ENCODE measurements around the gene COL4A2.
"Not testable (repeated sequence)": the region's sequence is repeated elsewhere in the genome, so short reads cannot be mapped to it uniquely, and the experiment has no call there.

Gene COL4A2

GRCh38 chr13:110309661-110310524 is 2.8 kb downstream of the COL4A2 start:
- Histone ChIP-seq H3K4me3 (no peak overlapping the region), H3K27ac (no peak overlapping the region), H3K9me3 (ENCODE audit: low read depth, low read length) (no peaks in the 10 kb centered on the region), H3K9ac (ENCODE audit: insufficient read length) (no peak overlapping the region), H3K36me3 (ENCODE audit: insufficient read depth, low read length) (peaks cover 7% of the 10 kb centered on the region)
- TF ChIP-seq POLR2AphosphoS5 (IDR thresholded peaks at IDR 0.05; ENCODE audit: borderline replicate concordance, low read depth, low read length), result no peak
- no peak for TF ChIP-seq FOXP2 (optimal IDR thresholded peaks at IDR 0.05; ENCODE audit: control extremely low read depth, extremely low read length, insufficient read depth)
- no peak for TF ChIP-seq EZH2 (IDR thresholded peaks at IDR 0.05)
- DNase-seq (ENCODE audit: low read depth, low spot score), result no peak

DNA sequence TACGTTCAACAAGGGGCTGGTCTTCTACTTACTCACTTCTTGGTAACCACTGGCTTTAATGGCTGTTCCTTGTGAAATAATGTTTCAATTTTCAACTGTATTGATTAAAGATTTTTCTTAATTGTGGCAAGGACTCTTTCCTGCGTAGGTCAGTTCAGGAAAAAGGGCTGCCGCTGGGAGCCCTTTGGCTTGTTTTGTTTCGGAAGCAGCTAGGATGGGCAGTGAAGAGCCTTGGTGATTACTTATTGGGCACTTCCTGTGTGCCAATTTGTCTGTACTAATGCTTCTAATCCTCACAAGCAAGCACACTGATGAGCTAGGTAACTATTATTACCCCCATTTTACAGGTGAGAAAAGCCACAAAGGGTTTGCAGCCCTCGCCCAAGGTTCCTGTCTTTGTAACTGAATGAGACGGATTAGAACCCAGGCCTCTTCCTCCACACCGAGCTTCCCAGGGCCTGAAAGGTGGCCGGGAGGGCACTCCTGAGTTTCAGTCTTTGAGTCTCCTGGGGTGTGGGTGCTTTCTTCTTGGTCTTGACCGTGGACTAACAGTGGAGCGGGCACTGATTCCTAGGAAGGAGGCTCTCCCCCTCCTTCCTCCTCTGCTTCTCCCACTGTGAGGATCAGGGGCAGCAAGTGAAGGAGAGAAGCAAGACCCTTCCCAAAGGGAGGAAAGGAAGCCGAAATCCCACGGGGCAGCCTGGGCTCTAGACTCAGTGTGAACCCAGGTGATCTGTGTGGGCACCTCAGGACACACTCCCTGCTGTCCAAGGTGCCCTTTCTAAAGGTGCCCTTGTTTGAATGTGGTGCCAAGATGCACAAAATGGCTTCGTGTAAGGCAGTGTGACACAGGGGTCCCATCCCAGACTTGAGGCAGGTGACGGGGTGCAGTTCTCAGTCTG is 3.7 kb downstream of the COL4A2 start:
- H3K9me3 ChIP-seq (ENCODE audit: low read depth, low read length), result no peaks in the 10 kb centered on the region
- H3K9ac ChIP-seq (ENCODE audit: insufficient read length), result no peak overlapping the region
- TF ChIP-seq EZH2 (IDR thresholded peaks at IDR 0.05) (no peak), FOXP2 (optimal IDR thresholded peaks at IDR 0.05; ENCODE audit: control extremely low read depth, extremely low read length, insufficient read depth) (no peak), POLR2AphosphoS5 (IDR thresholded peaks at IDR 0.05; ENCODE audit: borderline replicate concordance, low read depth, low read length) (no peak)
- DNase-seq (ENCODE audit: low read depth, low spot score), result no peak
- H3K36me3 ChIP-seq (ENCODE audit: insufficient read depth, low read length), result peaks cover 7% of the 10 kb centered on the region
- H3K4me3 ChIP-seq, result no peak overlapping the region
- H3K27ac ChIP-seq, result no peak overlapping the region

GRCh38 chr13:110311443-110312338 is 4.6 kb downstream of the COL4A2 start:
- DNase-seq (ENCODE audit: low read depth, low spot score), result no peak
- no peak for TF ChIP-seq EZH2 (IDR thresholded peaks at IDR 0.05)
- TF ChIP-seq POLR2AphosphoS5 (IDR thresholded peaks at IDR 0.05; ENCODE audit: borderline replicate concordance, low read depth, low read length), result no peak
- no peaks in the 10 kb centered on the region for H3K9me3 ChIP-seq (ENCODE audit: low read depth, low read length)
- no peak overlapping the region for H3K9ac ChIP-seq (ENCODE audit: insufficient read length)
- peaks cover 7% of the 10 kb centered on the region for H3K36me3 ChIP-seq (ENCODE audit: insufficient read depth, low read length)
- 0 out of 2 replicates have a peak overlapping the region, but pooled peaks have one; percentile 19 for H3K27ac ChIP-seq
- no peak overlapping the region for H3K4me3 ChIP-seq

DNA sequence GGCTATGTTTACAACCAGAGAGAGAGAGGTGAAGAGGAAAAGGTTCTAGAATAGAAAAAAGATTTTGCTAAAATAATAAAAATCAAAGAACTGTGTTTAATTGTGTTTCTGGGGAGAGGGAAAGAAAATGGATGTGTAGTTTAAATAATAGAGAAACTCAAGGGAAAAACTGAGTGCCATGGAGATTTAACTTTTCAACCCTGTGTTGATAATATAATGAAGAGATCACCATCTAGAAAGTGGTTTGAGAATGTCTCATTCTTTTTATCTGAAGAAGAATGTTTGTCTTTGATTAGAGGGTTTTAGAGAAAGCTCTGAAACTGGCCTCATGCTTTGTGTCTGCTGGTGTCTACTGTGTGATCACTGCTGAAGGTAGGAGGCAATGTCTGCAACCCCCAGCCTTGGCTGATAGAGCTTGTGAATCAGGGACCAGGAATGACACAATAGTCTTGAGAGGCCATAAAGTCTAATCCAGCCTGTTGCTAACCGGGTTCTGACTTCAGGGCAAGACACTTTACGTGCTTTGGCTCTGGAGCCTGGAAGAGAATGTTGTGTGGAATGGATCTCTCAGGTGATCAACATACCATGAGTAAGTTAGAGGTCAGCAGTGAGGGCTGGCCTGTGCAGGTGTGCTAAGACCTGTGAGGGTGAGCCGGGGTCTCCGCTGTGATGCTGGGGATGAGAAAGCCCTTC is 5.4 kb downstream of the COL4A2 start:
- no peak overlapping the region for H3K9ac ChIP-seq (ENCODE audit: insufficient read length)
- H3K36me3 ChIP-seq (ENCODE audit: insufficient read depth, low read length), result peaks cover 14% of the 10 kb centered on the region
- H3K4me3 ChIP-seq, result no peak overlapping the region
- H3K27ac ChIP-seq, result no peak overlapping the region
- no peak for TF ChIP-seq FOXP2 (optimal IDR thresholded peaks at IDR 0.05; ENCODE audit: control extremely low read depth, extremely low read length, insufficient read depth)
- TF ChIP-seq POLR2AphosphoS5 (IDR thresholded peaks at IDR 0.05; ENCODE audit: borderline replicate concordance, low read depth, low read length), result no peak
- no peaks in the 10 kb centered on the region for H3K9me3 ChIP-seq (ENCODE audit: low read depth, low read length)
- no peak for DNase-seq (ENCODE audit: low read depth, low spot score)

GRCh38 chr13:110313261-110313660 is 6.2 kb downstream of the COL4A2 start:
- not testable (repeated sequence) for H3K4me3 ChIP-seq; H3K27ac ChIP-seq; H3K9me3 ChIP-seq (ENCODE audit: low read depth, low read length); DNase-seq (ENCODE audit: low read depth, low spot score); H3K9ac ChIP-seq (ENCODE audit: insufficient read length)
- peaks cover 14% of the 10 kb centered on the region for H3K36me3 ChIP-seq (ENCODE audit: insufficient read depth, low read length)

GRCh38 chr13:110313733-110314132 is 6.6 kb downstream of the COL4A2 start:
- not testable (repeated sequence) for DNase-seq (ENCODE audit: low read depth, low spot score); H3K9me3 ChIP-seq (ENCODE audit: low read depth, low read length); H3K4me3 ChIP-seq; H3K9ac ChIP-seq (ENCODE audit: insufficient read length); H3K27ac ChIP-seq
- H3K36me3 ChIP-seq (ENCODE audit: insufficient read depth, low read length), result peaks cover 14% of the 10 kb centered on the region

DNA sequence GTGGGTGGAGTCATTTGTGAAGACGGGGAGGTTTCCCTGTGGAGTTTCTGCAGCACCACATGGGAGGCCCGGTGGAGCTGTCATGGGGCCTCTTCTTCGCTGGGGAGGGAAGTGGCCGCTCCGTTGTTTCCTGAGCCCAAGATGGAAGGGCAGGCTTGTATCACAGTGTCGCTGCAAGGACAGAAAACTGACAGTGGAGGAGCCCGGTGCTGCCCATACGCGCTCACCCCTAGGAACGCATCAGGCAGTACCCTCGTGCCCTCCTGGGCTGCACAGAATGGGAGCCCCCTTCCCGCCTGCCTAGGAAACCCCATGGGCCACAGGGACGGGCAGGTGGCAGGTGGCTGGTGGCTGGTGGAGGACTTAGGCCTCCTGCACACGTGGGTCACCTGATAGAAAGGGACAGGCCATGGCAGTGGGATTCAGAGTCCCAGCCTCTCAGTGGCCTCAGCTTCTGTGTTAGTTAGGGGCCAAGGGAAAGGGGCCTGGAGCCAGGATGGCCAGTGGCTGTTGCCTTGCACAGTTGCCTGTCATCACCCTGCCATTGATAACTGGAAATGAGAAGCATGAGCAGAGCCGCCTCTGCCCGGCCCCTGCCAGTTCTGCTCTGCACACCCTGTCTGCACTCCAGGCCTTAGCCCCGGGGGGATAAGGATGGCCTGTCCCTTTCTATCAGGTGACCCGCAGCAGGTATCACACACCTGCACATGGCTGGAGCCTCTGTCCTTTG is 7.6 kb downstream of the COL4A2 start:
- no peak overlapping the region for H3K9ac ChIP-seq (ENCODE audit: insufficient read length)
- H3K9me3 ChIP-seq (ENCODE audit: low read depth, low read length), result no peaks in the 10 kb centered on the region
- H3K36me3 ChIP-seq (ENCODE audit: insufficient read depth, low read length), result peaks cover 6% of the 10 kb centered on the region; the same call in 1 of the 2 replicates
- no peak overlapping the region for H3K4me3 ChIP-seq
- H3K27ac ChIP-seq, result no peak overlapping the region
- no peak for DNase-seq (ENCODE audit: low read depth, low spot score)
- TF ChIP-seq FOXP2 (optimal IDR thresholded peaks at IDR 0.05; ENCODE audit: control extremely low read depth, extremely low read length, insufficient read depth) (no peak), EZH2 (IDR thresholded peaks at IDR 0.05) (no peak), POLR2AphosphoS5 (IDR thresholded peaks at IDR 0.05; ENCODE audit: borderline replicate concordance, low read depth, low read length) (no peak)
